NCI-H2196 (cell line): ENCODE results near the gene AXIN1.
"Not testable (repeated sequence)": the region's sequence is repeated elsewhere in the genome, so short reads cannot be mapped to it uniquely, and the experiment has no call there.

Experiments
- DNase-seq: peaks from one replicate; lab custom pipeline; 2025; ENCODE audit not compliant: unreplicated experiment; lab: John Stamatoyannopoulos, UW

AXIN1 gene, protein sequence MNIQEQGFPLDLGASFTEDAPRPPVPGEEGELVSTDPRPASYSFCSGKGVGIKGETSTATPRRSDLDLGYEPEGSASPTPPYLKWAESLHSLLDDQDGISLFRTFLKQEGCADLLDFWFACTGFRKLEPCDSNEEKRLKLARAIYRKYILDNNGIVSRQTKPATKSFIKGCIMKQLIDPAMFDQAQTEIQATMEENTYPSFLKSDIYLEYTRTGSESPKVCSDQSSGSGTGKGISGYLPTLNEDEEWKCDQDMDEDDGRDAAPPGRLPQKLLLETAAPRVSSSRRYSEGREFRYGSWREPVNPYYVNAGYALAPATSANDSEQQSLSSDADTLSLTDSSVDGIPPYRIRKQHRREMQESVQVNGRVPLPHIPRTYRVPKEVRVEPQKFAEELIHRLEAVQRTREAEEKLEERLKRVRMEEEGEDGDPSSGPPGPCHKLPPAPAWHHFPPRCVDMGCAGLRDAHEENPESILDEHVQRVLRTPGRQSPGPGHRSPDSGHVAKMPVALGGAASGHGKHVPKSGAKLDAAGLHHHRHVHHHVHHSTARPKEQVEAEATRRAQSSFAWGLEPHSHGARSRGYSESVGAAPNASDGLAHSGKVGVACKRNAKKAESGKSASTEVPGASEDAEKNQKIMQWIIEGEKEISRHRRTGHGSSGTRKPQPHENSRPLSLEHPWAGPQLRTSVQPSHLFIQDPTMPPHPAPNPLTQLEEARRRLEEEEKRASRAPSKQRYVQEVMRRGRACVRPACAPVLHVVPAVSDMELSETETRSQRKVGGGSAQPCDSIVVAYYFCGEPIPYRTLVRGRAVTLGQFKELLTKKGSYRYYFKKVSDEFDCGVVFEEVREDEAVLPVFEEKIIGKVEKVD

DNA sequence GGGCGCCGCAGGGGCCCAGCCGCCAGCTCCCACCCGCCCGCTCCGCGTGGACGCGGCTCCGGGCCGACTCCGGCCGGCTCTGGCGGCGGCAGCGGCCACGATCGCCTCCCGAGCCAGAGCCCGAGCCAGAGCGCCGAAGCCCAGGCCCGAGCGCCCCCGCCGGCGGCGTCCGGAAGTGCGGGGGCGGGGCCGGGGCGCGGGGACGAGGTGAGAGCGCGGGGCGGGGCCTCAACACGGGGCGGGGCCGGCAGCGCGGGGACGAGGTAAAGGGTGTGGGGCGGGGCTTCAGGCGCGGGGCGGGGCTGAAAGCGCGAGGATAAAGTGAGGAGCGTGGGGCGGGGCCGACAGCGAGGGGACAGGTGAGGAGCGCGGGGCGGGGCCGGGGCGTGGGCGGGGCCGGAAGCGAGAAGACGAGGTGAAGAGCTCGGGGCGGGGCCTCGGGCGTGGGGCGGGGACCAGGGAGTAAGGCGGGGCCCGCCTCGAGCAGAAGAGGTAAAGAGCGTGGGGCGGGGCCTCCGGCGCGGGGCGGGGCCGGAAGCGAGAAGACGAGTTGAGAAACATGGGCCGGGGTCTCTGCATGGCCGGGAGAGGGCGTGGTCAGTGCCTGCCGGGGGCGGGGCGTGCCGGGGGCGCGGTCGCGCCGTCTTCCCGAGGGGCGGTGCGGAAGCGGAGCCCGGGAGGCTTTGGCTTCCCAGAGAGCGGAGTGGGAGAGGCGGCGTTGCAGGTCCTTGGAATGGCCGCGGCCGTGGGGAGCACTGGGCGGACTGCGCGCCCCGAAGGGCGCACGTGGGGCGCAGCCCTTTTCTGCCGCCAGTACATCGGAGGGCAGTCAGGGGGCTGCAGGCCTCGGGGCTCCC is at the start of gene AXIN1:
Gene AXIN1 (minus strand): TSS at position 177 of the 857 bp plus-strand sequence. CDS start 5,698 bp downstream, outside the sequence.
- DNase-seq = peak; percentile 98

DNA sequence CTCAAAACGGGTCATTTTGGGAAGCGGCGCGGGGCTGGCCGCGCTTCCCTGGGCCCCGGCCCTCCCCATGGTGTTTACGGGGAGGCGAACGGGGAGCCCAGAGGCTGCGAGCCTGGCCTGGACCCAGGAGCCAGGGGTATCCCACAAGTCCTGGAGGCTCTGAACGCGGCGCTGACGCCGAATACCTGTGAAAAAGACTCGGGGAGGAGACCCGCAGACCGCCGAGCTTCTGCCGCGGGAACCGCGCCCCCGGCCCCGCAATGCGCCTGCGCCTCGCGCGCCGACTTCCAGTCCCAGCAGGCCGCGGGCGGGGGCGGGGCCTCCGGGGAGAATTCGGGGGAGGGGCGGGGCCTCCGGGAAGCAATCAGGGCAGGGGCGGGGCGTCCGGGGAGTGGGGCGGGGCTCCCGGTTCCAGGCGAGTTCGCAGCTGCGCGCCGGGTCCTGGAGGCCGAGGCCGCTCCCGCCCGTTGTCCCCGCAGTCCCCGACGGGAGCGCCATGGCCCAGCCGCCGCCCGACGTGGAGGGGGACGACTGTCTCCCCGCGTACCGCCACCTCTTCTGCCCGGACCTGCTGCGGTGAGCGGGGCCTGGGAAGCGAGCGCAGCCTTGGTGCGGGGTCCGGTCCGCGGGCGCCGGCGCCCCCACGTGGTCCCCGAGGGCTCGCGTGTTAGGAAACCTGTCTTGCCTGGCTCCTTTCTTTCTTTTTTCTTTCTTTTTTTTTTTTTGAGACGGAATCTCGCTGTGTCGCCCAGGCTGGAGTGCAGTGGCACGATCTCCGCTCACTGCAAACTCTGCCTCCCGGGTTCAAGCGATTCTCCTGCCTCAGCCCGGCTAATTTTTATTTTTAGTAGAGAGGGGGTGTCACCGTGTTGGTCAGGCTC is 49.2 kb upstream of the AXIN1 start, which contains the start of gene DECR2:
Gene DECR2 (plus strand): TSS at position 418 of the 881 bp plus-strand sequence. CDS start 79 bp downstream, at position 497.
- peak; percentile 92 for DNase-seq

DNA sequence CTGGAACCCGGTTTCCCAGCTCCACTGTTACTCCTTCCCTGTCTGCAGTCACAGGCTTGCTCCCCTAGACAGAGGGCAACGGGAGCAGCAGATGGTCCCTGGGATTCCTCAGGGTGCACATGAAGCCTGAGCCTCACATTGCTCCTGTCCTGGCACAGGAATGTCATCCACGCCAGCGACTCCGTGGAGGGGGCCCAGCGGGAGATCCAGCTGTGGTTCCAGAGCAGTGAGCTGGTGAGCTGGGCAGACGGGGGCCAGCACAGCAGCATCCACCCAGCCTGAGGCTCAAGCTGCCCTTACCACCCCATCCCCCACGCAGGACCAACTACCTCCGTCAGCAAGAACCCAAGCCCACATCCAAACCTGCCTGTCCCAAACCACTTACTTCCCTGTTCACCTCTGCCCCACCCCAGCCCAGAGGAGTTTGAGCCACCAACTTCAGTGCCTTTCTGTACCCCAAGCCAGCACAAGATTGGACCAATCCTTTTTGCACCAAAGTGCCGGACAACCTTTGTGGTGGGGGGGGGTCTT is 47.6 kb upstream of the AXIN1 start:
- no peak for DNase-seq

DNA sequence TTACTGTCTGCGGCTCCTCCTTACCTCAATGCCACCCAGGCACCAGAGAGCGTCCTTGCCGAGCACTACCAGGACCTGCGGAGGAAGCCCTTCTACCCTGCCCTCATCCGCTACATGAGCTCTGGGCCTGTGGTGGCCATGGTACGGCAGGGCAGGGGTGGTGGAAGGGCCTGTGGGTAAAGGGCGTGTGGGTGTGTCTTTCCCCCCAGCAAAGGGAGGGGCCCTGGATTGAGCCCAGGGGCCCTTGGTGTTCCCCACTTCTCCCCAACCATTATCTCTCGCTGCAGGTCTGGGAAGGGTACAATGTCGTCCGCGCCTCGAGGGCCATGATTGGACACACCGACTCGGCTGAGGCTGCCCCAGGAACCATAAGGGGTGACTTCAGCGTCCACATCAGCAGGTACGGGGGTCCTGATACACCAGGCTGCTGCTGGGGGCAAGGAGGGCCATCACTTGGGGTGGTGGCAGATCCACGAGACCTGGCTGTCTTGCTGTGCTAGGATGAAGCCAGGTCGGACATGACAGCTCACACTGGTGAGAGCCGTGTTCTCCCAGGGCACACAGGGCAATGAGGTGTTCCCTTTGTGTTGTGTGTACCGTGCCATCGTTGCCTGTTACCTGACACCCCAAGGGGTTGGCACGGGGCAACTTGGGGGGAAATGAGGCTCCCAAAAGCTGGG is 47.0 kb upstream of the AXIN1 start:
- no peak for DNase-seq

DNA sequence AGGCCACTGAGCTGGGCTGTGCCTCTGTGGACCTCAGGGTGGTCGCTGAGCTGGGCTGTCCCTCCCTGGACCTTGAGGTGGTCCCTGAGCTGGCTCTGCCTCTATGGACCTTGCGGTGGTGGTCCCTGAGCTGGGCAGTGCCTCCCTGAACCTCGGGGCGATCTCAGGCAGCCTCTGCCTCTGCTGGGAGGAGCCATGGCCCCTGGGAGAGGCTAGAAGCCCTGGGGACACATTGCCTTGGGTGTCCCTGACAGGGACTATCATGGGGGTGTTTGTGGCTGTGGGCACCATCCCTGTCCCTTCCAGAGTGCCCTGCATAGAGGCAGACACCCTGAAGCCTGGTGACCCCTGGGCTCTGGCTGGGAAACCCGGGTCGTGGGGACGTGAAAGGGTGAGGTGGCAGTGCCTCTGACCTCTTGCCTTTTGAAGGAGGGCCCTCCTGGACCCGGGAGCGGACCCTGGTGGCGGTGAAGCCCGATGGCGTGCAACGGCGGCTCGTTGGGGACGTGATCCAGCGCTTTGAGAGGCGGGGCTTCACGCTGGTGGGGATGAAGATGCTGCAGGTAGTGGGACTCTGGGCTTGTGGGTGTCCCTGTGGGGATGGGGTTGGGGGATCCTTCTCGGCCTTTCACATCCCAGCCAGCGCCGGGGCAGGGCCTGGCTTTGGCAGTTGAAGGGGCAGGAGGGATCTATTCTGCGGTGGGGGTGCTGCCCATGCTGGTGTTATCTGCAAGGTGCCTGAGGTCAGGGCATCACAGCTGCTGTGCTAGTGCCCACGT is 46.2 kb upstream of the AXIN1 start:
- DNase-seq = no peak

DNA sequence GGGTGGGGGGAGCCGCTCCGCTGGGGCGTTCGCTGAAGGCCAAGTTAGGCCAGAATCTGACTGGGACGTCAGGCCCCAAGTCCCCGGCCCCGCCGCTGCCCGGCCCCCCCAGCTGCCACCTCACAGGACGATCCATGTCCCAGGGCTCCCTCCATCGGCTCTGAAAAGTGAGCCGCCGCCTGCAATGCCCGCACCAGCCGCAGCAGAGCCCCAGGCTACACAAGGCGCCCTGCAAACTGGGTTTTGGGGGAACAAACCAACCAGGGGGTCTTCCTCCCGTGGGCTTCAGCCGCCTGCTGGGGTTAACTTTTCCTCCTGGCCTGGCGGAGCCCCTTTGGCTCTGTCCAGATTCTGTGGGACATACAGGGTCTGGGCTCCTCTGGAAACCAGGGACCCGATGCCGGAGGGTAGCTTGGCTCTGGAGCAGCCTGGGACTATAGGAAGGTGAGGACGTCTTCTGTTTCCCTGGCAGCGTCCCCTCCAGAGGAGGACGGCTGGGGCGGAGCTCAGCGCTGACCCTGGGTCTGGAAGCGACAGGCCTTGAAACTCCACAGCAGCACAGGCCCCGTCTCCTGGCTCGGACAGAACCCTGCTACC is 45.3 kb upstream of the AXIN1 start:
- no peak for DNase-seq

DNA sequence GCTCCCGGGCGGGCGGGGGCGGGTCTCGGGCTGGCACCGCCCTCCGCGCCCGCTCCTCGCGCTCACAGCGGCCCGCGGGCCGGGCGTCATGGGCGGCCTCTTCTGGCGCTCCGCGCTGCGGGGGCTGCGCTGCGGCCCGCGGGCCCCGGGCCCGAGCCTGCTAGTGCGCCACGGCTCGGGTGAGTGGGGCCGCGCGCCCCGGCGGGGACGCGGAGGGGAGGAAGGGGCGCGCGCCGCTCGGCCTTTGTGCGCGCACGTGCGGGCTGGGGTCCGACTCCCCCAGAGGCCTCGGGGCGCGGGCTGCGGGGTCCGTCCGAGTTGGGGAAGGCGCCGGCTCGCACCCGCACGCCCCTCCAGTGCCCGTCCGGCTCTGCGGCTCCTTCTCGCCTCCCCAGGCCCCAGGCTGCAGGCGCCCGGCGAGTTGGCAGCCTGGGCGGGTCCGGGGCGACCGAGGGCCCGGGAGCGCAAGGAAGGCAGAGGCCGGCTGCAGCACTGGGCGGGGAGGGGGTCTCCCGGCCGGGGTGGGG is 44.7 kb upstream of the AXIN1 start, which contains the start of gene NME4:
Gene NME4 (plus strand): TSS at position 65 of the 527 bp plus-strand sequence. CDS start 24 bp downstream, at position 89.
- peak; percentile 32 for DNase-seq

DNA sequence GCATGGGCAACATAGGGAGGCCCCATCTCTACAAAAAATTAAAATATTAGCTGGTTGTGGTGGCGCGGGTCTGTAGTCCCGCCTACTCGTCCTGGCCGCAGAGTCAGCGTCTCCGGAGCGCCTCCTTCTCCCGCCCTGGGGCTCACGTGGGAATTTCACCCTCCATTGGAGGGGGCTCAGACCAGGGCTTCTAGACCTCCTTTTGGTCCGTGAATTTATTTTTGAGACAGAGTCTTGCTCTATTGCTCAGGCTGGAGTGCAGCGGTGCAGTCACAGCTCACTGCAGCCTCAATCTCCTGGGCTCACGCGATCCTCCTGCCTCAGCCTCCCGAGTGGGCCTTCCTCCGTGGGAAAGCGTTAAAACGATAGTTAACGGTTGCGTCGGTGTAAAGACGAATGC is 44.1 kb upstream of the AXIN1 start:
- peak; percentile 69 for DNase-seq

DNA sequence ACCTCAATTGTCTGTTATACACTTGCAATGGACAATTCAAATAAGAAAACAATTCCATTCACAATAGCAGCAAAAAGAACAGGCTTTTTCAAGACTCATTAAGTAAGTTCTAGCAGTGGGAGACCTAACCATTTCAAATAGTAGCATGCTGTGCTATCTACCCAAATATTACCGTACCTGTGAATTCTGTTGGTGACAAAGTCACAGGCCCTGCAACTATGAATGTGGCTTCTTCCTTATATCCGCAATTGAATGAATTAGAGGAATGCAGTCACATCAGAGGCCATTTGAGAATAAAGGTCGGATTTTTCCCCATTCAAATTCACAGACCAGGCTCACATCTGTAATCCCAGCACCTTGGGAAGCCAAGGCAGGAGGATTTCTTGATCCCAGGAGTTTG is 43.7 kb upstream of the AXIN1 start:
- no peak for DNase-seq

DNA sequence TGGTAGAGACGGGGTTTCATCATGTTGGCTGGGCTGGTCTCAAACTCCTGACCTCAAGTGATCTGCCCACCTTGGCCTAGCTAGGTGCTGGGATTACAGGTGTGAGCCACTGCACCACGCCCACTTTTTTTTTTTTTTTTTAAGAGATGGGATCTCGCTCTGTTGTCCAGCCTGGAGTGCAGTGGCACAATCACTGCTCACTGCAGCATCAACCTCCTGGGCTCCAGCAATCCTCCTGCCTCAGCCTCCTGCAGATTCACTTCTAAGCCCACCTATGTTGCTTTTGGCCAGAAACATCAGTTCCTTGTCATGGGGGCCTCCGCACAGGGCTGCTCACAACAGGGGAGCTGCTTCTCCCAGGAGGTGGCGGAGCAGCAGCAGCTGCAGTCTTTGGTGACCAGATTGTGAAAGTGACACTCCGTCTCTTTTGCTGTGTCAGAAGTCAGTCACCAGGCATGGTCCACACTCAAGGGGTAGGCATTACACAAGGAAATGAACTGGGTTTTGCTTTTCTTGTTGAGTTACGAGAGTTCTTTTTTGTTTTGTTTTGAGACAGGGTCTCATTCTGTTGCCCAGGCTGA is 40.0 kb upstream of the AXIN1 start:
- no peak for DNase-seq

DNA sequence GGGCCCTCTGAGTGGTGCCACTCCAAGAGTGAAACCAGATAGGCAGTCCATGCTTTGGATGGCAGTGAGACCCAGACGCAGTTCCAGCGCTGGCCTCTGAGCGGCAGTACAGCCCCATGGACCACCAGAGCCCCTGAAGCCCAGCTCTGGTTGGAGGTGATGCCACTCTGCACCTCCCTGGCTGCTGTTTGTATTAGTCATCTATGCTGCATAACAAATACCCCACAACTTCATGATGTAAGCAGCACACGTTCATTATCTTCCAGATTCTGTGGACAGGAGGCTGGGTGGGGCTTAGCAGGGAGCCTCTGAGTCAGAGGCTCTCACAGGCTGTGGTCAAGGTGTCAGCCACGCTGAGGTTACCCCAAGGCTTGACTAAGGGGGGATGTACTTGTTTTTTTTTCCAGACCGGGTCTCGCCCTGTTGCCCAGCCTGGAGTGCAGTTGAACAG is 39.4 kb upstream of the AXIN1 start:
- DNase-seq = peak; percentile 60

DNA sequence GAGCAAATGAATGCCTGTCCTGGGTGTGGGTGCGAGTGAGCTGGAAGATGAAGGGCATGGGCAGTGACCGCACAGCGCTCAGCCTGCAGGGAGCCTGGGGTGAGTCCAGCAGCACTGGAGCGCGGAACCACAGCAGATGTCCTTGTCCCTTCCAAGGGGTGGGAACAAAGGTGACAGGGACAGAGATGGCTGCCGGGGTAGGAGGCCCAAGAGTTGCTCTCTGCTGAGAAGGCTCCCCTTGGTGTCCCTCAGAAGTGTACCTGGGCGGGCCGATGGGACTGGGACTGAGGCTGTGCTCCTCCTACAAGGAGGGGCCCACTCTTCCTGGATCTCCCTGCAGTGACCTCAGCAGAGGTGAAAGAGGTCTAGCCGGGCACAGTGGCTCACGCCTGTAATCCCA is 36.8 kb upstream of the AXIN1 start:
- no peak for DNase-seq

DNA sequence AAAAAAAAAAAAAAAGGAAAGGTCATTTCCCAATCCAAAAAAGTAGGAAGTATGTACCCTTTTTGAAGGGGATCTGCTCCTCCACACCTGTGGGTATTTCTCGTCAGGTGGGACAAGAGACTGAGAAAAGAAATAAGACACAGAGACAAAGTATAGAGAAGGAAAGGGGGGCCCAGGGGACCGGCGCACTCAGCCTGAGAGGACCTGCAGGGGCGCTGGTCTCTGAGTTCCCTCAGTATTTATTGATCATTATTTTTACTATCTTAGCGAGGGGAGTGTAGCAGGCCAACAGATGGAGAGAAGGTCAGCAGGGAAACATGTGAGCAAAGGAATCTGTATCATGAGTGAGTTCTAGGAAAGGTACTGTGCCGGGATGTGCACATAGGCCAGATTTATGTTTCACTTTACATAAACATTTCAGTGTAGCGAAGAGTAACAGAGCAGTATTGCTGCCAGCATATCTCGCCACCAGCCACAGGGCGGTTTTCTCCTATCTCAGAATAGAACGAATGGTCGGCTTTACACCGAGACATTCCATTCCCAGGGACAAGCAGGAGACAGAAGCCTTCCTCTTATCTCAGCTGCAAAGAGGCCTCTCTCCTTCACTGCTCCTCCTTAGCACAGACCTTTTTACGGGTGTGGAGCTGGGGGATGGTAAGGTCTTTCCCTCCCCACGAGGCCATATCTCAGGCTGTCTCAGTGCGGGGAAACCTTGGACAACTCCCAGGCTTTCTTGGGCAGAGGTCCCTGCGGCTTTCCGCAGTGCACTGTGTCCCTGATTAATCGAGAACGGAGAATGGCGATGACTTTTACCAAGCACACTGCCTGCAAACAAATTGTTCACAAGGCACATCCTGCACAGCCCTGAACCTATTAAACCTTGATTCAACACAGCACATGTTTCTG is 35.5 kb upstream of the AXIN1 start:
- not testable (repeated sequence) for DNase-seq

DNA sequence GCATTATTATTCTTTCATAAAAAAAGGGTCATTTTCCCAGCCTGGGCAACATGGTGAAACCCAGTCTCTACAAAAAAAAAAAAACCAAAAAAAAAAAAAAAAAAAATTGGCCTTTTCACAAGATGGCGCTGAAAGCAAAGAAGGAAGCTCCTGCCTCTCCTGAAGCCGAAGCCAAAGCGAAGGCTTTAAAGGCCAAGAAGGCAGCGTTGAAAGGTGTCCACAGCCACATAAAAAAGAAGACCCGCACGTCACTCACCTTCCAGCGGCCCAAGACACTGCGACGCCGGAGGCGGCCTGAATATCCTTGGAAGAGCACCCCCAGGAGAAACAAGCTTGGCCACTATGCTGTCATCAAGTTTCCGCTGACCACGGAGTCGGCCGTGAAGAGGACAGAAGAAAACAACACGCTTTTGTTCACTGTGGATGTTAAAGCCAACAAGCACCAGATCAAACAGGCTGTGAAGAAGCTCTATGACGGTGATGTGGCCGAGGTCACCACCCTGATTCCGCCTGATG is 34.2 kb upstream of the AXIN1 start:
- DNase-seq = peak; percentile 27

DNA sequence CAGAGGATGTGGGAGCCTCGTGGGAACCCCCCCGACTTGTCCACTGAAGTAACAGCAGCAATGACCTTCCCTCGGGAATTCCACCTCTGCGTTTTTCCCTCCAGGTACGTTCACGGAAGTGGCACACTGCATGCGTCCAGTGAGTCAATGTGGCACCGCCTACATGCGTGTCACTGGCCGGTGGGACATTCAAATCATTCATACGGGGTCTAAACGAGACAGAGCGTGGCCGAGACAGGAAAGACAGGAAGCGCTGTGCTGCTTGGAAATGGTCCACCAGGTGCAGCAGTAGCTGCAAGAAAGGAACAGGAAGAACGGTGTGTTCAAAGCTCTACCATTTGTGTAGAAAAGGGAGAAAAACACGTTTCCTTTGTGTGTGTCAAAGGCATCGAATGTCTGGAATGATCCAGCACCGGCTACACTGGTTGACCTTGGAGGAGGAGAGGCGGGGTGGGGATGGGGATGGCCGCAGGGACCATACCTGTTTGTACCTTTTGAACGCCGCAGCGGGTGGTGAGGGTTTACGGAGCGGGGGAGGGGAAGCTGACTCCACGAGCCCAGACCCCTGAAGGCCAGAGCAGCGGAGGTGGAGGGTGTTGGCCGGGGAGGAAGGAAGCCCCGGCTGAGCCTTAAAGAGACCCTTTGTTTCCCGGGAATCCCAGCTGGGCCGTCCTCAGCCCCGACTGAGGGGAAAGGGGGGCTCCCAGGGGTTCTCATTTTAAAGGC is 31.0 kb upstream of the AXIN1 start:
- DNase-seq = peak; percentile 64
